ENCODE measurements around the gene SLC41A3.
"Not testable (repeated sequence)": the region's sequence is repeated elsewhere in the genome, so short reads cannot be mapped to it uniquely, and the experiment has no call there.

The SLC41A3 gene

DNA sequence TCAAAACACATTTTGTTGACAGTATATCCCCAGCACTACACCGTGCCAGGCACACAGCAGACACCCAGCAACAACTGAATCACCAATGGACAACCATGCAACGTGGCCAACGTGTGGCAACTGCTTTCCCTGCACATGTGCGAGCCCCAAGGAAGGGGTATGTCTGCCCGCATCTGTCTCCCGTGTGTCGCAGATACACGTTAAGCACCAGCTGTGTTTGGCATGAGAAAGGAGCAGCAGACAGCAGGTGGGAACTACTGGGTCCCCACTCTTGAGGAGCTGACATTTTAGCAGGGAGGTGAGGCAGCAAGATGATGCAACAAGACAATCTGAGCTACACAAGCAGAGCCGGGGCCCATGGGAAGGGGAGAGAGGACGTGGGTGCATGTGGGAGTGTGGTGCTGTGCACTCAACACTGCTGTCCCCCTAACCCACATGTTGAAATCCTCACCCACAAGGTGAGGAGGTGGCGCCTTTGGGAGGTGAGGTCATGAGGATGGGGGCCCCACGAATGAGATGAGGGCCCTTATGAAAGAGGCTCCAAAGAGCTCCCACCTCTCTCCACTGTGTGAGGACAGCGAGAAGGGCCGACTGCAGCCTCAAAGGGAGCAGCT is 58.7 kb downstream of the SLC41A3 start:
- no peak for DNase-seq

DNA sequence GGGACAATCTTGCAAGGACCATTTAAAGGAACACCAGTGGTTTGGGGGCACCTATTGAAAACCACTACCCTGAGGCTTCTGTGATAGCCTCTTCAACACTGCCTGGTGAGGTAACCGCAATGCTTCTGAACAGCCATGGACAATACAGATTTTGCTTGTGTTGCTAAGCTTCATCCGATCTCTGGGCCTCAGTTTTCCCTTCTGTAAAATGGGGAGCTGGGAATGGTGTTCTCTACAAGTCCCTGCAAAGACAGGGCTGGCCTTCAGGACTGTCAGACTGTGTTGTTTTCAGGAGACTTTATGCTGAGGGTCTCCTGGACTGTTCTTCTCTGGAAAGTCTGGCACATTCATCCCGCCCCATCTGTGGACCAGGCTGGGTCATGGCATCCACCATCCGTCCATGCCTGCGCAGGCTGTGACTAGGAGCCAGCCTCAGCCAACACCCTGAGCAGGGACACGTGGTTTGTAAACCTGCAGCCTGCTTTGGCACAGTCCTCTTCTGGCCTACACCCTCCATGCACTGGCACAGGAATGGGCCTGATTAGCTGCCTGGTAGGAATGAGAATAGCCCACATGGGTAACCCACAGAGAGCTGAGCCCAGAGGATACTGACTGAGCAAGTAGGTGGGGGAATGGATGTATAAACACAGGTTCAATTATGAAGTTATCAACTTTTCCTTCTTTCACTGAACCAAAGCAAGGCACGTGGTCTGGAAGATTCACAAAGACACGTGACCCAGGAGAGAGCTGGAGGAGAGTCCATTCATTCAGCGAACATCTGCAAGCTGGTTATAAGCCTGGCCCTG is 59.7 kb downstream of the SLC41A3 start:
- no peak for DNase-seq

DNA sequence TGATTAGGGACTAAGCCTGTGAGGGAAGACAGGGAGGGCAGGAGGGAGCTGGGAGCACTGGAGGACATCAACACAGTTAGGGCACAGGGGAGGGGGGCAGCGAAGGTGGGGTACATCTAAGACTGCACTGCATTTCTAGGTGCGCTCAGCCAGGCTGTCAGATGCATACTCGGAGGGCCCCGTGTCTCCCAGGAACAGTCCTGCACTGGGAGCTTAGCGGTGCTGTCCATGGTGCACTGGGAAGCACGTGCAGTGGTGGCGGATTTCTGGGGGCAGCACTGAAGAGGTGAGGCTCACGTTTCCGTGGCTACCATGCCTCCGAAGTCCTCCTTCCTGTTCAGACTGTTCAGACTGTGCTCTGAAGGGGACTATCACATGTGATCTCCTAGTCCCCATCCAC is 60.5 kb downstream of the SLC41A3 start:
- no peak for DNase-seq

DNA sequence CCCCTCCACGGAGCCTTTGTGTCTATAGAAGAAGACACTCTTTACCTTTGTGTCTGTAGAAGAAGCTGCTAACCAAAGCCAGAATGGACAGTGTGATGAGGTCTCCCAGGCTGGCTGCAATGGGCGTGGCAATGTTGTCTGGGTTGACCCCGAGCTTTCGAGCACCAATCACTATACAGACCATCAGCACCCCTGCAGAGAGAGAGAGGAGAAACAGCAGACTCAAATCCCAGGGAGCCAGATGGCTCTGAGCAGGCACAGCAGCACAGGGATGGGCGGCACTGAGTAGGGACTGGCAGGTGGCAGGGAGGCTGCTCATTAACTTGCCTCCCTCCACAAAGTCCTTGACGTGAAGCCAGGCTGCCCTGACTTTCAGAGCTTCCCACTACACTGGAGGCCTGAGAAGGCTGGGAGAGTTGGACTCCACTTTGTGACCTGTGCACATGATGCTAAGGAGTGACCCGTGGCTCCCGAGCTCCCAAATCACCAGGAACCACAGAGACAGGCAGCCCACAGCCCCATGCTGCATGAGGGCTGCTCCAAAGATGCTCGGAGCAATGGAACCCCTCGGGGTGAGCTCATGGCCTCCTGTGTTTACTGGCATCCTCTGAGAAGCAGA is 61.1 kb downstream of the SLC41A3 start:
- DNase-seq: no peak

DNA sequence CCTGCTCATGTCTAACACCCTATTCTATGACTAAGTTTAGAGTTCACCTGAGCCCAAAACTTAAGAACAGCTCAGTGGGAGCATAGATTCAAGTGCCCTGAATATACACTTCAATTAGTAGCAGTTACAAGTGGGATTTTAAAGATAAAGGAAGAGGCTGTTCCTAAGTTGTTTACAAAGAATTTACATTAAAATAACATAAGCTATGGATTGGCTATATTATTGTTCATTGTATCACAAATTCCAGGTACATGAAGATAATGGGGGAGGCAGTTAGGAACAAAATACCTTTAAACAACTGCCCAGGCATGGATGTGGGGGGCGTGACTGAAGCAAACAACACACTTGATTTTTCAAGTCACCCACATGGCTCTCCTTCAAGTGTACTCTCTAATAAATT is 62.2 kb downstream of the SLC41A3 start:
- DNase-seq: no peak

DNA sequence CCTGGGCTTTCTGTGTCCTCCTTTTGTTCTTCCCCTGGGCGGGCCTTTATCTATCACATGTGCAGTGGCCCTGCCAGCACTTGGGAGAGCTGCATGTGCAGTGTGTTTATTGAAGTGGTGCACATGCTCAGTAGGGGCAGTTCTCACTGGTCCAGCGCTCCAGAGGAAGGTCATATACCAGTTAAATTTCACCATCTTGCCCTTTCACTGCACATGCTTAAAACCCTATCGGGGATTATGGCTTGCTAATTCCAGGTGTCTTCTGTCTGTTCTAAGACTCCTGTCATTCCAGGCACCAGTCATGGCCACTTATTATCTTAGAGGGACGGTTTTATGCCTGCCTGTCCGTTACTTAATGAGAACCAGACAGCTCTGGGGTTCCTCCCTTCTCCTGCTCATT is 62.7 kb downstream of the SLC41A3 start:
- DNase-seq: no peak

DNA sequence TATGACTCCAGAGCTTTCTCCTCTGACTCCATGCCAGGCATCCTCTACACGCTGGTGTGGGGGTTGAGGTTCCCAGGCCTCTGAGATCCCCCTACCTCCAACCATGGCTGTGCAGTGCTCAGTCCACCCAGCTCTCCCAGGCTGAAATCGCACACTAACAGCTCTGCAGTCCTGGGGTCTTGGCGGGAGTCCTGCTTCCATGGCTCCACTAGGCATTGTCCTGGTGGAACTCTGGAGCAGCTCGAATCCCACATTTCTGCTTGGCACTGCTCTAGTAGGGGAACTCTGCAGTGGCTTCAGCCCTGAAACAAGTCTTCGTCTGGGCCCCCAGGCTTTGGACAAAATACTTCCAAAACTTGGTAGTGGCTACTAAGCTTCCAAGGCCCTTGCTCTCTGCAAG is 64.2 kb downstream of the SLC41A3 start:
- DNase-seq: no peak

DNA sequence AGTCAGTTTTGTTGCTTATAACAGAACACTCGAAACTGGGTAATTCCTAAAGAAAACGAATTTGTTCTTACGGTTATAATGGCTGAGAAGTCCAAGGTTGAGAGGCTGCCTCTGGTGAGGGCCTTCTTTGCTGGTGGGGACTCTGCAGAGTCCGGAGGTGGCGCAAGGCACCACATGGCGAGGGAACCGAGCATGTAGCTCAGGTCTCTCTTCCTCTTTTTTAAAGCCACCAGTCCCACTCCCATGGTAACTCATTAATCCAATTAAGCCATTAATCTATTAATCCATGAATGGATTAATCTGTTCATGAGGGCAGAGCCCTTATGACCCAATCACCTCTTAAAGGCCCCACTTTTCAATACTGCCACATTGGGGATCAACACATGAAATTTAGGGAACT is 64.9 kb downstream of the SLC41A3 start:
- no peak for DNase-seq

DNA sequence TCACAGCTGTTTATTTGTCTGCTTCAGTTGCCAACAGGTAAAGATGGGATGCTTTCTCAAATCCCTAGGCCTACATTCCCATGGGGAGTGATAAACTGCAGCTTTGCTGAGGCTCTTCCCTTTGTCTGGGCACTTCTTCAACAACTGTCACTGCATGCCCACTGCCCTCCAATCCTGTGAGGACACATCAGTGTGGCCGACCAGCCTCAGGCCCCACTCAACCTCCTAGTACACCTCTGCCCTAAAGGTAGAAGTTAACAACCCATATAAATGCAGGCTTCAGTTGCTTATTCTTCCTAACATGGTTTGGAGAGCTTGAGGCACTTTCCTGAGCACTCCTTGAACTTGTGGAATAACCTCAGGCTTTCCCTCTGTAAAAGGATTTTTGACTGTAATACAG is 65.4 kb downstream of the SLC41A3 start:
- DNase-seq: no peak

DNA sequence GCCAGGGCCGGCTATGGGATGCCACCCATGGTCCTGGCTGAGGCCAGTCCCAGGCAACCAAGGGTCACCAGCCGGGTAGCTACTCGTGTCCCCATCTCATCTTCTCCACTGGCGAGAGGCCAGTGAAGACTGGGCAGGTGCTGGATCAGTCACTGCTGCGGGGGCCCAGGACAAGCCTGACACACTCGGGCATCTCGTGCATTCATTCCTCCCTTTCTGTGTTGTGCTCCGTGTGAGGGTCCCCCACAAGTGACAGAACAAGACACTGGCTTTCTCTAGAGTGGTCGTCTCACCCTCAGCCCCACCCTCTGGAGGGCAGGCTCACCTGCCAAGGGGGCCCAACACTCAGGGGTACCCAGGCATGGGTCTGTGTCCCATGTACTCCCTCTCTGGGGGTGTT is 66.6 kb downstream of the SLC41A3 start:
- DNase-seq: no peak

DNA sequence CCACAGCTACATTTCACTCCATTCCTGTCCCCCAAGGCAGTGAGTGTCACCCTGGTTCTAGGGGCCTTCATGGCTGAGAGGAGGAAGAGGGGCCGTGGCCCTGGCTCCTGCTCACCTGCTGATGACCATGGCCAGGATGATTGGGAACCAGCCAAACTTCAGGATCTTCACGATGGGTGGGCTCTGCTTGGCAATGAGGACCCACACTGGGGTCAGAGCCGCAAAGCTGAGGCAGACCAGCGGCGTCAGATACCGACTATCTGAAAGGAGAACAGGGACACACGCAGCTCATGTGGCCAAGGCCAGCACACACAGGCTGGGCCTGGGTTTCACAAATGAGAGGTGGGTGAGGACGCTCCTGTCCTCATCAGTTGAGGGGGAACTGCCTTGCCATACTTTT is 67.3 kb downstream of the SLC41A3 start:
- DNase-seq: no peak

DNA sequence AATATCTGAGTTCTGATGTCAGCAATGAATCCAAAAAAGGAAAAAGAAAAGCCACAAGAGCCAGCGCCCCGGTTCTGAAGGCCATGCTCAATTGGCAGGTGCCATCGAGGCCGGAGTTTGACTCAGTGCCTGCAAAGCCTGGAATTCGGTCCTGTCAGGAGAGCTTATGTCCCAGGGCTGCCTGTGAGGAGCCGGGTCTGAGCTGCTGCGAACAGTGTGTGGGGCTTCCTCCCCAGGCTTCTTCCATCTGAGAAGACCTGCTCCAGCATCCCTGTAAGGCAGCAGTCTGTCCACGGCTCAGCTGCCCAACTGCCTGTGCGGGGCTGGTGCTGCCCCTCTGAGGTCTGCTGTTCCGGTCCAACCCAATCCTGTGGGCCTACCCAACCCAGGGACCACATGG is 68.8 kb downstream of the SLC41A3 start:
- DNase-seq: no peak

DNA sequence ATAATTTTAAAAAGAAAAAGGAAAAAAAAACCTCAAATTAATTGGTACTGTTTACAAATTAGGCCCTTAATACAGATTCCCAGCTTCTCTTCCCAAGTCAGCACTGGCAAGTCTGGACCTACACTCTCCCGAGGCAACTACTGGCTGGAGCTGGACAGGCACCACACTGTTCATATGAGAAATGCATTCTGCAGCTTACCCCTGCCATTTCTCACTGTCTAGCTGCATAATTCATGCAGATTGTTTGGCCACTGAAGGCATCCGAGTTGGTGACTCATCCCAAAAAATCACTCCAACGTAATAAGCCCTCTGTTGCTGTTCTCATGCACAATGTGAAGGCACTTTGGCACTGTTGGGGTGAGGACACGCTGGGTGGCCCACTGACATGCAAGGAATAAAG is 69.7 kb downstream of the SLC41A3 start:
- no peak for DNase-seq

DNA sequence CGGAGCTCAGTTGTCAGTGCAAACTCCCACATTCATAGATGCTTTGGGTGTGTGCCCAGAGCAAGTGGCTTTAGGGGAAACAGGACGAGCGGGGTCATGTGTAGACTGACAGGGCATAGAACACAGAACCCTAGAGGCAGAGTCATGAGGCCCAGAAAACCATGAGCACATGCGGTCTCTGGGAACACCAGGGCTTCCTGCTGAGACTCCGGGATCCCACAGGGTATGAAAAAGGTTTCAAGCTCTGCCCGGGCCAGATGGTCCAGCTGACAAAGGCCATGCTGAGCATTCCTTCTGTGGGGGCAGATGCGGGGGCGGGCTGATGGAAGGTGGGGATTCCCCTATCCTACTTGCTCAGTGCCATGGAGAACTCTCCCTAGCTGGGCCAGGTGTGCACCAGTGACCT is 70.2 kb downstream of the SLC41A3 start:
- DNase-seq: no peak

DNA sequence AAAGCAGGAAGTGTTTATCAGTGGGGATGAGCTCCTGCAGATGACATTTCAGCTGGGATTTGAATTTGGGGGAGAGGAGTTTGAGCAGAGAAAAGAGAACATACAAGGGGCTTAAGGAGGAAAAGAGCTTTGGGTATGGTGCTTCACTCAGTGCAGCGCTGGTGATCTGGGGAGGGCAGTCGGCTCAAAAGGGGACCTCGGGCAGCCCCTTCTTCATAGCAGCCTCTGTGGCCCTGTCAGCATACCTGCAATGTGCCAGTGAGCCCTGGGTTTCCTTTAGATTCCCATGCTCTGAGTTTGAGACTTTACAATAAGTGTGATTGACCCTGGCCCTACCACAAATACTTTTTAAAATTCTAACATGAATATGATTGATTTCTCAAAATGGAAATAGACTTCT is 74.7 kb downstream of the SLC41A3 start:
- no peak for DNase-seq

DNA sequence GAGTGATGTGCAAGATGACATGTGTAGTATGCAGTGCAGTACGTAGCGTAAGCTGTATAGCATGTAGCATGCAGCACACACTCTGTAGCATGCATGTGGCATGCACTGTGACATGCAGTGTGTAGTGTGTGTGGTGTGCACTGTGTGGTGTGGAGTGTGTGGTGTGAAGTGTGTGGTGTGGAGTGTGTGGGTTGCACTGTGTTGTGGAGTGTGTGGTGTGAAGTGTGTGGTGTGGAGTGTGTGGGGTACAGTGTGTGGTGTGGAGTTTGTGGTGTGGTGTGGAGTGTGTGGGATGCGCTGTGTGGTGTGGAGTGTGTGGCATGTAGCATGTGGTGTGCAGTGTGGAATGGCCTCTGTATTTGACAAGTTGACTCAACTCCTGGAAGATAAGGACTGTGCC is 75.7 kb downstream of the SLC41A3 start:
- DNase-seq: no peak

DNA sequence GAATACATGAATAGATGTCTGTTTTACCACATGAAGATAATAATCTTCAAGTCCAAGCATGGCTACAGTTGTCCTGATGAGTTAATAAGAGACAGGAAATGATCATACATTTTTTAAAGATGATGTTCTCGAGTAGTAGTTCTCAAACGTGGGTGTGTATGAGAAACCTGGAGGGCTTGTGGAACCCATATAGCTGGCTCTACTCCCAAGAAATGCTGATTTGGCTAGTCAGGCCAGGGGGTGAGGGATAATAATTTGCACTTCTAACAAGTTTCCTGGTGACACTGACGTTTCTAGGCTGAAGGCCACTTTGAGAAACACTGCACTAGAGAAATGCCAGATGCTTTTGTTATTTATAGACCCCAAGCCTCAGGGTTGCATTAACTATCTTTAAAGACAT is 78.0 kb downstream of the SLC41A3 start:
- DNase-seq: no peak

DNA sequence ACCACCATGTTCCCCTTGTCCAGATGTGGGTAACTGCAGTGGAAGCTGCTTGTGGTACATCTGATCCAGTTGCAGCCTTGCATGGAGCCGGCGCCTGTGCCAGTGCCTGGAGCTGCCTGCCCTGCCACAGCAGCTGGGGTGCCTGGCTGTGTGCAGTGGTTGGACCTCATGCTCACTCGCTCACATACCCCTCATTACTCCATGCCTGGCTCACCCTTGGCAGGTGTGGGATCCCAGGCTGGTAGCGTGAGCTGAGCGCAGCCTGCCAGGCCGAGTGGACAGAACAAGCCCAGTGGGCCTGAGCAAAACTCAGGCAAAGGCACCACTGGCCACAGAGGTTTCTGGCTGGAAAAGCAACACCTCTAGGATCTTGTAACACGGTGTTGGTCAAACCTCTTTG is 79.2 kb downstream of the SLC41A3 start:
- DNase-seq: no peak

DNA sequence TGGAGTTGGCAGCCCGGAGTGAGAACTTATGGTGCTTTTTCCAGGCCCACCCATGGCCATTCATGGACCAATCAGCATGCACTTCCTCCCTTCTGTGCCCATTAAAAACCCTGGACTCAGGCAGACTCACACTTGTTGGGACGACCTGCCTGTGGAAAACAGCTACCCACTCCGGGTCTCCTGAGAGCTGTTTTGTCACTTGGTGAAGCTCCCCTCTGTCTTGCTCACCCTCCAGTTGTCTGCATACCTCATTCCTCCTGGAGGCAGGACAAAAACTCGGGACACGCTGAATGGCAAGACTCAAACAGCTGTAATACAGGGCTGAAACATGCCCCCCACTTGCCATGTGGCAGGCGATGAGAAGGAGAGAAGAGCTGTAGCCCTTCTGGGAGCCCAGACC is 79.7 kb downstream of the SLC41A3 start:
- no peak for DNase-seq

DNA sequence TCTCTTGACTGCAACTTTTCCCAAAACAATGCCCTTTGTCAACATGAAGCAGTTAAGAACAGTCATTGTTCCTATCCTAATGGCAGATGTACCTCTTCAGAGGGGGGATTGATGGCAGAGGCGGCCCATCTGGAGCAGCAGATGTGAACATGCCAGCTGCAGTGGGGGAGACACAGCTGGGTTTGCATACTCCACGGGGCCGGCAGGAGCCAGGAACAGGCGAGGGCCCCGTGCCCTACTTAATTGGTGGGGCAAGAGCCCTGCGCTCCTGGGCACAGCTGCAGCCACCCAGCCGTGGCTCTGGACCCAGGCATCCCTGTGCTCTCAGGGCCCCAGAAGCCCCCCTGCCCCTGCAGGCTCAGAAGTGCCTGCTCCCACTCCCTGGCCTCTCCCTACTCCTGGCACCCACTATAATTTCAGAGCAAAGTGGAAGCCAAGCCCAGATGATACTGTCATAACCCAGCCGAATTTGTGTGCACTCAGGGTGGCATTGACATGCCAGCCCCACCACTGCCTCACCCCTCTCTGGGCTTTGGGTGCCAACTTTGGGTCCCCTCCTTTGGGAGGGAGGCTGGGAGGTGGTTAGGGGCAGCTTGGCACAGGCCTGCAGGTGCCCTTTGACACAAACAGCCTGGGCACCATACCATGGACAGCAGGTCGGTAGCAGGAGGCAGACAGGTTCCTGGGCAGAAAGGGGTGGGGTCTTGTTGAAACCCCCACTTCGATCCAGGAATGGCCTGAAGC is 80.3 kb downstream of the SLC41A3 start:
- no peak for DNase-seq

DNA sequence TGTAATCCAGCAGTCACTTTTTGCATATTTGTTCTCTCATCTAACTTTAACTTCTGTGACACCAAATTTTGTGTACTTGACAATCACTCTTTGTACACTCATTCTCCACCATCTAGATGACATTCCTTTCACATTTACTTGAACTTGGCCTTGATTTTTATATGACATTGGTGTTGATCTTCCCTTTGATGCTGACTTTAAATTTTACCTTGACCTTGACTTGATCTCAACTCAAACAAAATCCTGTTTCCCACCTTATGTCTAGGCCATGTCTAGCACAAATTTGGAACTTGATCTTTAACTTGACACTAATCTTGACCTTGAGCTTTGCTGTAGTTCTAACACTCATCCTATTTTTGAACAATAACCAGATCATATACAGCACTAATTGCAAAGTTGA is 81.7 kb downstream of the SLC41A3 start:
- no peak for DNase-seq

DNA sequence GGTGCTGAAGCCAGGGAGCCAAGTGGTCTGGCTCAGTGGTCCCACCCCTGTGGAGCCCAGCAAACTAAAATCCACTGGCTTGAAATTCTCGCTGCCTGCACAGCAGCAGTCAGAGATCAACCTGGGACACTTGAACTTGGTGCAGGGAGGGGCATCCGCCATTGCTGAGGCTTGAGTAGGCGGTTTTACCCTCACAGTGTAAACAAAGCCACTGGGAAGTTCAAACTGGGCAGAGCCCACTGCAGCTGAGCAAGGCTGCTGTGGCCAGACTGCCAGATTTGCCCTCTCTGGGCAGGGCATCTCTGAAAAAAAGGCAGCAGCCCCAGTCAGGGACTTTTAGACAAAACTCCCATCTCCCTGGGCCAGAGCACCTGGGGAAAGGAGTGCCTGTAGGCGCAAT is 87.2 kb downstream of the SLC41A3 start:
- not testable (repeated sequence) for DNase-seq

DNA sequence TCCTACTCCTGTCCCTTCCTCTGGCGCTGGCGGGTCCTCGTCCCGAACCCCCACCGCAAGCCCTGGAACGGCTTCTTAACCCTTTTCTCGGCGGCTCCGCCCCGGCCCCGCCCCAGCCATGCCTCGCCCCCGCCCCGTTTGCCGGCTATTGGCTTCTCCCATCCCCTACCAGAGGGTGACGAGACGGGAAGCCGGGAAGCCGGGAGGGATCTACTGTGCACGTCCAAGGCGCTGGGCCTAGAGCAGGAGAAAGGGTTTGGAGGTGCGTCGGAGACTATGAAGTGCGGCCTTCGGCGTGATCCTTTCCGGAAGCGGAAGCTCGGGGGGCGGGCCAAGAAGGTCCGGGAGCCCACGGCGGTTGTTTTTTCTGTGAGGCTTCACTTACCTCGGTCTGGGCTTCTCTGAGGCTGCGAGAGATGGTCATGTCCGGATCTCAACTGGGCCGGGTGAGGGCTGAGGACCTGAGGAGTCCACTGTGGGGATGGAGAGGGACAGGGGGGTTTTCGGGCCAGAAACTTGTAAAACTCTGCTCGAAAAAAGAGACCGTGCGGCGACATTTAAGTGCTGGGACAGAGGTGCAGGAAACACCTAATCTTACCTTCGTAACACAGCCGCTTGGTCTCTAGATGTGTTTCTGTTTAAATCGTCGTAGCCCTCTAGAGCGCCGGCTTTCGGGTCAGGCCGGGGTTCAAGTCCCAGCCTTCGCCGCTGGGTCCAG is 93.5 kb downstream of the SLC41A3 start:
- no peak for DNase-seq

All from NCI-H1092 treated with DMSO at 0.1 percent for 48 hours (cell line).